D721Med (cell line): ENCODE measurements around the gene ATXN1.
"Not testable (repeated sequence)": the region's sequence is repeated elsewhere in the genome, so short reads cannot be mapped to it uniquely, and the experiment has no call there.

Source experiments
- DNase-seq: peaks from one replicate; pipeline ENCODE4 v3.0.0; 2011; ENCODE audit warnings: low spot score; ENCODE audit not compliant: insufficient read length
- FAIRE-seq: peaks from 2 replicates; lab custom pipeline; 2011; peaks lifted over from hg19 to GRCh38; lab: Jason Lieb, UNC
- CTCF ChIP-seq: IDR thresholded peaks from 2 replicates; pipeline ENCODE4 v1.5.1; 2012; ENCODE audit warnings: mild to moderate bottlenecking, control low read depth; ENCODE audit not compliant: insufficient read depth; ENCODE audit errors: missing control alignments

The ATXN1 gene

GRCh38 chr6:16392010-16392409, 369.2 kb downstream of the ATXN1 start:
- TF ChIP-seq CTCF, result no peak
- FAIRE-seq (no peak), DNase-seq (no peak)

- no peak for FAIRE-seq
These were observed 369.8 kb downstream of the ATXN1 start for GRCh38 chr6:16391451-16391912.

GRCh38 chr6:16390909-16391450, 370.3 kb downstream of the ATXN1 start:
- not testable (repeated sequence) for DNase-seq, FAIRE-seq

More at GRCh38 chr6:16391451-16391912, 369.8 kb downstream of the ATXN1 start:
- TF ChIP-seq CTCF, result no peak
- DNase-seq, result no peak

GRCh38 chr6:16389642-16390041, 371.6 kb downstream of the ATXN1 start:
- DNase-seq, result no peak
- no peak for TF ChIP-seq CTCF

GRCh38 chr6:16388488-16388887, 372.8 kb downstream of the ATXN1 start:
- no peak for DNase-seq

More at GRCh38 chr6:16389642-16390041, 371.6 kb downstream of the ATXN1 start:
- no peak for FAIRE-seq

GRCh38 chr6:16386057-16386456, 375.2 kb downstream of the ATXN1 start:
- DNase-seq (no peak), FAIRE-seq (no peak)
- TF ChIP-seq CTCF, result no peak

More at GRCh38 chr6:16388488-16388887, 372.8 kb downstream of the ATXN1 start:
- no peak for FAIRE-seq
- no peak for TF ChIP-seq CTCF

- FAIRE-seq (no peak), DNase-seq (no peak)
- no peak for TF ChIP-seq CTCF
These were observed 377.6 kb downstream of the ATXN1 start for GRCh38 chr6:16383607-16384206.

GRCh38 chr6:16381968-16382367, 379.3 kb downstream of the ATXN1 start:
- FAIRE-seq, DNase-seq: not testable (repeated sequence)
